Measurements from ENCODE around the gene CCR7.

DNA sequence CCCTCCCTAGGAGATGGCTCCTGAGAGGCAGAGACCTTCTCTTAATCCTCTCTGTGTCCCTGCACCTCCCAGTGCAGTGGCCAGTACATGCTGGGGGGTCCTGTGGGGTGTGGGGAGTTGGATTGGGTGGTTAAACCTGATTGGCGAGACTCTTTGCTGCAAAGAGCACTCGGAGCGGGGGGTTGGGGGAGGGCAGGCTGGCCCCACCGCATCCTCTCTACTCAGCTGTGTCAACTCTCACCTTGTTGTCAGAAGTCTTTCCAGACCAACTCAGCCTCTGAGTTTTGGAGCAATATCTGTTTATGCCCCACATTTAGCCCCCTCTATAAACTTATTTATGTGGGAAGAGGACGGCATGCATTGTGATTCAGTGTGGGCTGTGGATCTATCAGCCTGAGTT, 42.4 kb upstream of the CCR7 start:
- TF ChIP-seq, protein P1, sequence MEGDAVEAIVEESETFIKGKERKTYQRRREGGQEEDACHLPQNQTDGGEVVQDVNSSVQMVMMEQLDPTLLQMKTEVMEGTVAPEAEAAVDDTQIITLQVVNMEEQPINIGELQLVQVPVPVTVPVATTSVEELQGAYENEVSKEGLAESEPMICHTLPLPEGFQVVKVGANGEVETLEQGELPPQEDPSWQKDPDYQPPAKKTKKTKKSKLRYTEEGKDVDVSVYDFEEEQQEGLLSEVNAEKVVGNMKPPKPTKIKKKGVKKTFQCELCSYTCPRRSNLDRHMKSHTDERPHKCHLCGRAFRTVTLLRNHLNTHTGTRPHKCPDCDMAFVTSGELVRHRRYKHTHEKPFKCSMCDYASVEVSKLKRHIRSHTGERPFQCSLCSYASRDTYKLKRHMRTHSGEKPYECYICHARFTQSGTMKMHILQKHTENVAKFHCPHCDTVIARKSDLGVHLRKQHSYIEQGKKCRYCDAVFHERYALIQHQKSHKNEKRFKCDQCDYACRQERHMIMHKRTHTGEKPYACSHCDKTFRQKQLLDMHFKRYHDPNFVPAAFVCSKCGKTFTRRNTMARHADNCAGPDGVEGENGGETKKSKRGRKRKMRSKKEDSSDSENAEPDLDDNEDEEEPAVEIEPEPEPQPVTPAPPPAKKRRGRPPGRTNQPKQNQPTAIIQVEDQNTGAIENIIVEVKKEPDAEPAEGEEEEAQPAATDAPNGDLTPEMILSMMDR (tag by site-specific recombination; IDR thresholded peaks at IDR 0.05), result no peak
- no peak for TF ChIP-seq ZSCAN30 (tag by site-specific recombination; IDR thresholded peaks at IDR 0.05)
- TF ChIP-seq, protein P2, sequence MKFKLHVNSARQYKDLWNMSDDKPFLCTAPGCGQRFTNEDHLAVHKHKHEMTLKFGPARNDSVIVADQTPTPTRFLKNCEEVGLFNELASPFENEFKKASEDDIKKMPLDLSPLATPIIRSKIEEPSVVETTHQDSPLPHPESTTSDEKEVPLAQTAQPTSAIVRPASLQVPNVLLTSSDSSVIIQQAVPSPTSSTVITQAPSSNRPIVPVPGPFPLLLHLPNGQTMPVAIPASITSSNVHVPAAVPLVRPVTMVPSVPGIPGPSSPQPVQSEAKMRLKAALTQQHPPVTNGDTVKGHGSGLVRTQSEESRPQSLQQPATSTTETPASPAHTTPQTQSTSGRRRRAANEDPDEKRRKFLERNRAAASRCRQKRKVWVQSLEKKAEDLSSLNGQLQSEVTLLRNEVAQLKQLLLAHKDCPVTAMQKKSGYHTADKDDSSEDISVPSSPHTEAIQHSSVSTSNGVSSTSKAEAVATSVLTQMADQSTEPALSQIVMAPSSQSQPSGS (tag by site-specific recombination; IDR thresholded peaks at IDR 0.05; ENCODE audit: low read depth), result no peak
- no peak for TF ChIP-seq ZBTB20 (tag by site-specific recombination; IDR thresholded peaks at IDR 0.05)
- no peak for TF ChIP-seq TRIM28 (IDR thresholded peaks at IDR 0.05; ENCODE audit: borderline replicate concordance, low read length)
- no peak for TF ChIP-seq ZNF76 (tag by site-specific recombination; IDR thresholded peaks at IDR 0.05; ENCODE audit: borderline replicate concordance, low read depth)
- TF ChIP-seq MEIS1 (CRISPR knock-in tag; IDR thresholded peaks at IDR 0.05; ENCODE audit: borderline replicate concordance), result no peak
- no peak for TF ChIP-seq ZNF501 (tag by site-specific recombination; IDR thresholded peaks at IDR 0.05)
- no peak for TF ChIP-seq OVOL3 (tag by site-specific recombination; IDR thresholded peaks at IDR 0.05)
- no peak for TF ChIP-seq ZNF561 (tag by site-specific recombination; IDR thresholded peaks at IDR 0.05; ENCODE audit: borderline replicate concordance)
- TF ChIP-seq, protein P3, sequence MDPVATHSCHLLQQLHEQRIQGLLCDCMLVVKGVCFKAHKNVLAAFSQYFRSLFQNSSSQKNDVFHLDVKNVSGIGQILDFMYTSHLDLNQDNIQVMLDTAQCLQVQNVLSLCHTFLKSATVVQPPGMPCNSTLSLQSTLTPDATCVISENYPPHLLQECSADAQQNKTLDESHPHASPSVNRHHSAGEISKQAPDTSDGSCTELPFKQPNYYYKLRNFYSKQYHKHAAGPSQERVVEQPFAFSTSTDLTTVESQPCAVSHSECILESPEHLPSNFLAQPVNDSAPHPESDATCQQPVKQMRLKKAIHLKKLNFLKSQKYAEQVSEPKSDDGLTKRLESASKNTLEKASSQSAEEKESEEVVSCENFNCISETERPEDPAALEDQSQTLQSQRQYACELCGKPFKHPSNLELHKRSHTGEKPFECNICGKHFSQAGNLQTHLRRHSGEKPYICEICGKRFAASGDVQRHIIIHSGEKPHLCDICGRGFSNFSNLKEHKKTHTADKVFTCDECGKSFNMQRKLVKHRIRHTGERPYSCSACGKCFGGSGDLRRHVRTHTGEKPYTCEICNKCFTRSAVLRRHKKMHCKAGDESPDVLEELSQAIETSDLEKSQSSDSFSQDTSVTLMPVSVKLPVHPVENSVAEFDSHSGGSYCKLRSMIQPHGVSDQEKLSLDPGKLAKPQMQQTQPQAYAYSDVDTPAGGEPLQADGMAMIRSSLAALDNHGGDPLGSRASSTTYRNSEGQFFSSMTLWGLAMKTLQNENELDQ (tag by site-specific recombination; IDR thresholded peaks at IDR 0.05; ENCODE audit: low read depth), result no peak
- no peak for TF ChIP-seq KLF1 (tag by site-specific recombination; IDR thresholded peaks at IDR 0.05)

All from HEK293 (cell line).